Activated CD4-positive, alpha-beta memory T cell treated with anti-CD3 and anti-CD28 coated beads for 36 hours (primary cell): ENCODE results near the gene NFIC. TPM values are rescaled to one million over a fixed set of nuclear protein-coding genes. Genes with fewer than 3 reads are reported as not detected.

ENCODE experiments used
- CTCF ChIA-PET: fragments of 350-600 bp; sonication (Branson Sonifier 250); formaldehyde crosslinking; loops from one replicate; lab custom pipeline; 2021; ENCODE audit warnings: antibody characterized with exemption, inconsistent platforms; lab: Charles Lee
- POLR2A ChIA-PET: fragments of 350-600 bp; sonication (Branson Sonifier 250); formaldehyde crosslinking; loops from one replicate; lab custom pipeline; 2021; ENCODE audit warnings: antibody characterized with exemption; lab: Charles Lee
- DNase-seq: peaks from one replicate; pipeline ENCODE4 v3.0.0-alpha.2; 2020
- H3K27ac Mint-ChIP-seq: one replicate; pipeline ENCODE4 v1.8.0; 2021; ENCODE audit warnings: mixed read lengths
- H3K27me3 Mint-ChIP-seq: one replicate; pipeline ENCODE4 v1.8.0; 2021; ENCODE audit warnings: mixed read lengths
- H3K36me3 Mint-ChIP-seq: one replicate; pipeline ENCODE4 v1.8.0; 2021; ENCODE audit warnings: mixed read lengths
- H3K4me1 Mint-ChIP-seq: one replicate; pipeline ENCODE4 v1.8.0; 2021; ENCODE audit warnings: low read depth, mixed read lengths
- H3K4me3 Mint-ChIP-seq: one replicate; pipeline ENCODE4 v1.8.0; 2021; ENCODE audit warnings: mild to moderate bottlenecking, mixed read lengths
- H3K9me3 Mint-ChIP-seq: one replicate; pipeline ENCODE4 v1.8.0; 2021; ENCODE audit warnings: mixed read lengths
- intact Hi-C: fragments of 100-400 bp; cut with micrococcal nuclease; formaldehyde crosslinking; loops from one replicate; pipeline ENCODE4 v1.15.1; 2023
- total RNA-seq, 2 experiments: library from RNA; stranded (reverse); gene quantifications; one replicate each; pipeline ENCODE4 v1.2.3, GENCODE V29; 2021

The NFIC gene
- total RNA-seq, 2 experiments from 2014 or later: 19.7 to 19.9 TPM

- Mint-ChIP-seq H3K27ac (no peak overlapping the region), H3K9me3 (no peaks in the 10 kb centered on the region), H3K4me3 (no peak overlapping the region), H3K4me1 (no peaks in the 10 kb centered on the region), H3K27me3 (no peaks in the 10 kb centered on the region), H3K36me3 (peaks cover 2% of the 10 kb centered on the region)
- DNase-seq: no peak
- ChIA-PET CTCF (no interaction called here), POLR2A (no interaction called here)
- intact Hi-C loops: no loop called here
These were observed 92.1 kb downstream of the NFIC start for GRCh38 chr19:3458229-3459088.

- Mint-ChIP-seq H3K4me1 (no peaks in the 10 kb centered on the region), H3K4me3 (no peak overlapping the region), H3K27ac (no peak overlapping the region), H3K36me3 (peaks cover 2% of the 10 kb centered on the region), H3K9me3 (no peaks in the 10 kb centered on the region), H3K27me3 (no peaks in the 10 kb centered on the region)
- intact Hi-C loops: no loop called here
- no peak for DNase-seq
- ChIA-PET CTCF (no interaction called here), POLR2A (no interaction called here)
These were observed 92.9 kb downstream of the NFIC start for GRCh38 chr19:3459089-3459881.

- intact Hi-C loops: no loop called here
- no peak overlapping the region for H3K4me3 Mint-ChIP-seq
These were observed 93.7 kb downstream of the NFIC start for GRCh38 chr19:3459965-3460582.

GRCh38 chr19:3462991-3463713 is 96.8 kb downstream of the NFIC start:
- CTCF ChIA-PET: no interaction called here
- Mint-ChIP-seq H3K27me3 (no peaks in the 10 kb centered on the region), H3K9me3 (peaks cover 3% of the 10 kb centered on the region), H3K4me3 (no peak overlapping the region), H3K36me3 (peaks cover 3% of the 10 kb centered on the region), H3K4me1 (no peaks in the 10 kb centered on the region), H3K27ac (no peak overlapping the region)
- DNase-seq: no peak
- POLR2A ChIA-PET: no interaction called here
- intact Hi-C loops: no loop called here

More at GRCh38 chr19:3459965-3460582, 93.7 kb downstream of the NFIC start:
- CTCF ChIA-PET: interaction anchor here (1.1 kb wide), 1 partner anchor 176 kb away, joined by 3 read pairs; no protein-coding TSS in a partner anchor
- no peaks in the 10 kb centered on the region for H3K9me3 Mint-ChIP-seq
- POLR2A ChIA-PET: no interaction called here
- no peaks in the 10 kb centered on the region for H3K4me1 Mint-ChIP-seq
- DNase-seq: no peak
- H3K27ac Mint-ChIP-seq: no peak overlapping the region
- H3K36me3 Mint-ChIP-seq: peaks cover 2% of the 10 kb centered on the region
- no peaks in the 10 kb centered on the region for H3K27me3 Mint-ChIP-seq

GRCh38 chr19:3463714-3464586 is 97.6 kb downstream of the NFIC start:
- Mint-ChIP-seq H3K9me3 (peaks cover 3% of the 10 kb centered on the region), H3K27me3 (no peaks in the 10 kb centered on the region), H3K4me3 (no peak overlapping the region), H3K36me3 (peaks cover 3% of the 10 kb centered on the region), H3K27ac (no peak overlapping the region), H3K4me1 (no peaks in the 10 kb centered on the region)
- DNase-seq: no peak
- ChIA-PET CTCF (no interaction called here), POLR2A (no interaction called here)
- intact Hi-C loops: no loop called here

- intact Hi-C loops: no loop called here
- no peak for DNase-seq
- CTCF ChIA-PET: no interaction called here
- Mint-ChIP-seq H3K4me3 (no peak overlapping the region), H3K27ac (no peak overlapping the region), H3K4me1 (no peaks in the 10 kb centered on the region), H3K27me3 (no peaks in the 10 kb centered on the region), H3K36me3 (peaks cover 3% of the 10 kb centered on the region), H3K9me3 (peaks cover 3% of the 10 kb centered on the region)
- POLR2A ChIA-PET: no interaction called here
These were observed 98.3 kb downstream of the NFIC start for GRCh38 chr19:3464587-3465235.

- H3K4me1 Mint-ChIP-seq: no peaks in the 10 kb centered on the region
- H3K36me3 Mint-ChIP-seq: peaks cover 3% of the 10 kb centered on the region
- H3K27me3 Mint-ChIP-seq: no peaks in the 10 kb centered on the region
- H3K4me3 Mint-ChIP-seq: no peak overlapping the region
- ChIA-PET POLR2A (no interaction called here), CTCF (interaction anchor here (1.0 to 1.6 kb wide), 2 partner anchors 20 to 138 kb away, joined by 4 to 5 read pairs; no protein-coding TSS in a partner anchor)
- H3K9me3 Mint-ChIP-seq: peaks cover 3% of the 10 kb centered on the region
- intact Hi-C loops: no loop called here
- H3K27ac Mint-ChIP-seq: peak overlapping the region; percentile 4
- no peak for DNase-seq
These were observed 99.2 kb downstream of the NFIC start for GRCh38 chr19:3465552-3465951.

- CTCF ChIA-PET: interaction anchor here (1.0 to 1.6 kb wide), 2 partner anchors 19 to 139 kb away, joined by 4 to 5 read pairs; no protein-coding TSS in a partner anchor
These were observed 100.3 kb downstream of the NFIC start for GRCh38 chr19:3466635-3467034.

GRCh38 chr19:3467437-3468198 is 101.2 kb downstream of the NFIC start:
- H3K9me3 Mint-ChIP-seq: peaks cover 3% of the 10 kb centered on the region
- no peak overlapping the region for H3K4me3 Mint-ChIP-seq
- DNase-seq: no peak
- POLR2A ChIA-PET: no interaction called here
- intact Hi-C loops: no loop called here
- H3K27ac Mint-ChIP-seq: no peak overlapping the region
- no peaks in the 10 kb centered on the region for H3K27me3 Mint-ChIP-seq
- H3K4me1 Mint-ChIP-seq: no peaks in the 10 kb centered on the region
- CTCF ChIA-PET: interaction anchor here (0.8 to 3.9 kb wide), 2 partner anchors 38 to 163 kb away, joined by 4 to 17 read pairs; no protein-coding TSS in a partner anchor
- peaks cover 3% of the 10 kb centered on the region for H3K36me3 Mint-ChIP-seq

More at GRCh38 chr19:3466635-3467034, 100.3 kb downstream of the NFIC start:
- POLR2A ChIA-PET: interaction anchor here (0.6 kb wide), 1 partner anchor 138 kb away, joined by 3 read pairs; no protein-coding TSS in a partner anchor
- Mint-ChIP-seq H3K9me3 (peaks cover 3% of the 10 kb centered on the region), H3K36me3 (peaks cover 3% of the 10 kb centered on the region), H3K27ac (no peak overlapping the region), H3K4me1 (no peaks in the 10 kb centered on the region), H3K27me3 (no peaks in the 10 kb centered on the region), H3K4me3 (no peak overlapping the region)
- no peak for DNase-seq
- intact Hi-C loops: no loop called here

GRCh38 chr19:3468211-3468610 is 101.8 kb downstream of the NFIC start:
- Mint-ChIP-seq H3K27ac (no peak overlapping the region), H3K4me1 (no peaks in the 10 kb centered on the region), H3K9me3 (peaks cover 3% of the 10 kb centered on the region), H3K36me3 (peaks cover 2% of the 10 kb centered on the region), H3K4me3 (no peak overlapping the region), H3K27me3 (no peaks in the 10 kb centered on the region)
- POLR2A ChIA-PET: no interaction called here
- no peak for DNase-seq
- CTCF ChIA-PET: interaction anchor here (0.8 to 3.9 kb wide), 2 partner anchors 39 to 164 kb away, joined by 4 to 17 read pairs; no protein-coding TSS in a partner anchor
- intact Hi-C loops: no loop called here
